Activated effector memory CD4-positive, alpha-beta T cell treated with Interleukin-2 at 50 U/mL for 16 hours (primary cell): ENCODE measurements around the gene UST.
"Not testable (repeated sequence)": the region's sequence is repeated elsewhere in the genome, so short reads cannot be mapped to it uniquely, and the experiment has no call there.

Experiments used
- DNase-seq: peaks from one replicate; pipeline ENCODE4 v3.0.0-alpha.2; 2020

UST gene

DNA sequence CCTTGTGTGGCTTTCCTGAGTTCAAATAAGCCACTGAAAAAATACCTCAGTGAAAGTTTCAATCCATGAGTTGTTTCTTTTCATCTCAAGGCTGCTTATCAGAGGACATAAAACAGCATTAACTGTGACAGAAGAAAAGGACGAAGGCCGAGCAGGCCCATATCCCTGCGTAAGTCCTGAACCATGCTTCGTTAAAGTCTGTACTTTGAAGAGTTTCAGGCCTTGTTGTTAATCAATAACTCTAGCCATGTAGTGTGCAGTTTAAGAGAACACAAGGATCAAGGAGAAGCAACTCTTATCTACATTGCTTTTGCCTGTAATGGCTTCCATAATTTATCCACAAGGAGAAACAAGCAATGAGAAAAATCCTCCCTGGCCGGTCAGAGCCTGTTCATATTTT is 165.4 kb downstream of the UST start:
- DNase-seq = no peak

DNA sequence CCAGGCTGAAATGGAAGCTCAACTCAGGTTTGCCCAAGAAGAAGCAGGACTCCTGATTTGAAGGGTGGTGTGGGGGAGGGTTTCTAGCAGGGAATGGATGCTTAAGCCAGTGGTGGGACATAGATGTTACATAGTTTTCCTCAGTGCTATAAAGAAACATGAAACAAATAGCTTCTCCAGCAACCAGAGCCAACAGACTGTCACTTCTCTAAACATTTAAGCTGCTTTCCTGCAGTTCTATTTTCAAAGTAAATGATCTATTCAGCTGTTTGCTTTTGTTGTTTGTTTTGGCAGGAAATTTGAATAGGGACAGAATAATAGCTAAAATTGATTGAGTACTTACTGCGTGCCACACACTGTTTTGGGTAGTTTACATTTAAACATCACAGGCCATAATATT is 169.0 kb downstream of the UST start:
- no peak for DNase-seq

DNA sequence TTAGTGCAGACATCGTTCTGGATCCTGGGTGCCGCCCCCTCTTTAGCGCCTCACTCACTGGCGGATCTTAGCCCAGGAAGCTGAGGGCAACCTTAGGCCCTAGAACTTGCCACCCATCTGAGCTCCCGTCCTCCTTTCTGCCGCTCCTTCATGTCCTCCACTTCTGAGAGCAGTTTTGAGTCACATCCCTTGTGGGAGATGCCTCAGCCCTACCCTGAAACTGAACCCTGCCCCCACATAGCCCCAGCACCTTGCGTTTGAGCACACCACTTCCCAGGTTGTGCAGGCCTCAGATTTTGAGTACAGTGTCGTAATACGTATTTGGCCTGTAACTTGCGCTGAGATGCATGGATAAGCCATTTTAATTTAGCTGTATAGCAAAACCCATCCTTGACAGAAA is 169.7 kb downstream of the UST start:
- DNase-seq = not testable (repeated sequence)

GRCh38 chr6:148924226-148925012 is 177.6 kb downstream of the UST start:
- DNase-seq = no peak

GRCh38 chr6:148925701-148926100 is 178.9 kb downstream of the UST start:
- no peak for DNase-seq

- no peak for DNase-seq
Observed at GRCh38 chr6:148926478-148926877, 179.6 kb downstream of the UST start.

GRCh38 chr6:148927586-148927985 is 180.8 kb downstream of the UST start:
- no peak for DNase-seq

DNA sequence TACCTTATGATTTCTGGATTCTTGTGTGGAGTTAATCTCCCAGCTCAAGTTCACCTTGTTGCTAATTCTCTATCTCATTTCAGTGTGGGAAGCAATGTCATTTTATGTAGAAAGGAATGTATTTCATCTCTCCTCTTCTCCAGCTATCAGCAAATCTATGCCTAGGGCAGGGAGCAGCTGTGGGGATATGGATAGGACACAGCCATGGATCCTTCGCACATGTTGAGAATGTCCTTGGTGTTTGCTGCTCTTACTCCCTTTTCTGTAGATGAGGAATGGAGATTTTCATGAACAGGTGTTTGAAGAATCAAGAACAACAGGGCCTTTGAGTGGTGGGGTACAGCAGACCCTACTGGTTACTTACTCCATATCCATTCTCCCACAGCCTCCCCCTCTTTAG is 182.0 kb downstream of the UST start:
- DNase-seq = no peak

GRCh38 chr6:148932208-148932607 is 185.4 kb downstream of the UST start:
- DNase-seq = no peak

DNA sequence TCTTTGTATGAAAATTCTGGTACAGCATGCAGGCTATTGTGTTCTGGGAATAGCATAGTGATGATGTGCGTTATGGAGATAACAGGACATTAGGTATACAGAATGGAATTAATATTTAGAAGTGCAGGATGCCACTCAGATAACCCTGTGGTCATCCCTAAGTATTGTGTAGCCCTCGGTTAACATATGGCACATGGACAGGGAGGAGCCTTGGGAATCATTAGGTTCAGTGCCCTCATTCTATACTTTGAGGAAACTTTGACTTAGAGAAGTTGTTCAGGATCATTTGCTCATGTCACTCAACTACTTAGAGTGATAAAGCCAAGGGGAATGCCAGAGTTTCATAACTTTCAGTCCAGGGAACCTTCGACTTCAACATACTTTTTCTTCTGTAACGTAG is 185.9 kb downstream of the UST start:
- DNase-seq = no peak

GRCh38 chr6:148934539-148934938 is 187.7 kb downstream of the UST start:
- no peak for DNase-seq

DNA sequence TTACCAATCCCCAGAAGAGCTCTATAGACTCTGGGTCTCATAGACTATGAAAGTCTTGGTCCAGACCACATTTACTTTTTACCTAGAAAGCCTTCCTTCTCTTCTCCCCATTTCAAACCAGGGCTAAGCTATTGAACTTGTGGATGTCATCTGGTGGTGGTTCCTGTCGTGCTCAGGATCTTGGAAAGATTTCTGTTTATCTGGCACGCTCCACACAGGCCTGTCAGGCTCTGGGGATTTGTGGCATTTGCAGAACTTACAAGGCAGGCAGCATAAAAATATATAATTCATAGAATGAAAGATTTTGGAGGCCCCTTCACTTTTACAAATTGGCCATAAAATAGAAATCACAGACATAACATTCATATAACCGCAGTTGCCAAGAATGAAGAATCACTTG is 188.1 kb downstream of the UST start:
- no peak for DNase-seq

- DNase-seq = no peak
Observed at GRCh38 chr6:148935705-148936435, 189.0 kb downstream of the UST start.

DNA sequence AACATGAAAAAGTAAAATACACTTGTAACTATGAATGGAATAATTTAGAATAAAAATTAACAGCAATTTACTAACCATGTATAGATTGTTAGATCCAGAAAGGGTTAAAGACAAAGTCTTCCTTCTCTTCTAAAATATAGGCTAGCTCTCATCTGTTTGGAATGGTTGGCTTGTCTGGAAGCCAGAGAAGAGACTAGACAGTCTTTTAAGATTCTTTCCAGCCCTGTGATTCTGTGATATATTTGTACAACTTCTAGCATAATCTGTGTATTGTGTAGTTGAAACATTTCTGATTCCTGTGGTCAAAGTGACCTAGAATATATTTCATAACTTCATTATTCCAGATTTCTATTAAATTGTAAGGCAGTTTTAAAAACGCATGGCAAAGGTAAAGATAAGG is 196.6 kb downstream of the UST start:
- DNase-seq = no peak

GRCh38 chr6:148944608-148945007 is 197.8 kb downstream of the UST start:
- DNase-seq = no peak

DNA sequence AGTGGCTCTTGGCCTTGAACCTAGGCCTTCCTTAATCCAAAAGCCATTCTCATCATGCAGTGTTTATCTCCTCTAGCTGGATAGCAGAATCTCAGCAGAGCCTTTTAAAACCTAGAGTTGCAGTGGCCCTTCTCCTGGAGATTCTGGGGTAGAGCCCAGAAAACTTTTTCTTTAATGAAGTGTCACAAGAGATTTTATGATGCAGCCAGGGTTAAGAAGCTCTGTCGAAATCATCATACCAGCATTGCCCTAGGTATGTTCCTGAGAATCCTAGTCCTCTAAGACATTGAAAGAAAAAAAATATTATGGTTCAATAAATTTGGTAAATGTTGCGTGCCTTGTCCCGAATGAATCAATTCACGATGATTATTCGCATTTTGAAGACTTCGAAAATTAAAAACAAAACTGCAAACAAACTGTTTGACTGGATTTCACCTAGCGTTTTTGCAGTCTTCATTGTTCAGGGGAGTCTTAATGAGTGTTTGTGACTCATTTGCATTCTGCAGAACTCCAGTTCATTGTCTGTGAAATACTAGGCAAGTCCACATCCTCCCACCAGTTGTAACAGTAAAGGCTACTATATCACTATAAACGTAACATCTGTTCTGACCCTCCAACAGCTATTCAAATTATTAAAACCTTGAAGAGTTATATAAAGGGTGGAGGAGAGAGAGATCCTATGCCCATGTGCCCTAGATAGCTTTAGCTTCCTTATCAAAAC is 198.6 kb downstream of the UST start:
- DNase-seq = no peak

DNA sequence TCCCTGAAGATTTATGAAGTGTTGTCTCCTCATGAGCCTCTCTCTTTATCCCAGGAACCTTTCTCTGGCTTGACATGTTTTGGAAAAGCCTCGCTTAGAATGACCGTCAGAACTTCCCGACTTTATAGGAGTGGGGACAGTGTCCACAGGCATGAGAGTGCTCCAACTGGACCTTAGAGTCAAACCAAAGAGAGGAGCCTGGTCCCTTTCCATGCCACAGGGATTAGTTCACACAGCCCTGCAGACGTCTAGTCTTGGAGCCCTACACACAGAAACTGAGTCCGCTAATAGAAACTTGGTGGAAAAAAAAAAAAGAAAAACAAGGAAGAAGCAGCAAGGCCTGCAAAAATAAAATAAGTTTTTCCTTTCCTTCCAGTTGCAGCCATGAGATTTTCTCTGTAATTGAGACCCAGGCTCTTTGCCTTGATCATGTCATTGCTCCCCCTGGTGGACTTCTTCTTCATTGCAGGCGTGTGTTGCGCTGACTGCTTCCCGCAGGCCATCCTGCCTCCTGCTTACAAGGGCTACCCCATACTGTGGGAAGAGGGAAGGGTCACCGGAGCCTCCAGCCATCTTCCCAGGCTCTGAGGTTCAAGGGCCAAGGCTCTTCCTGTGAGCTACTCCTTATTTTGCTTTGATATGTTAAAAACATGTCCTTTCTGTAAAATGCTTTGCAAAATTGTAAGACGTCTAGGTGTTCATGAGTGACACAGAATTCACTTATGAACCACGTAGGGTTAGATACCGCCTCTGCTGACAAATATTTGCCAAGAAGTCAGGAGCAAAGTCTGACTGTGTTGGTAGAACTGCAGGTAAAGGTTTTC is 201.0 kb downstream of the UST start:
- peak; percentile 67 for DNase-seq

GRCh38 chr6:148951662-148952061 is 204.8 kb downstream of the UST start:
- no peak for DNase-seq

DNA sequence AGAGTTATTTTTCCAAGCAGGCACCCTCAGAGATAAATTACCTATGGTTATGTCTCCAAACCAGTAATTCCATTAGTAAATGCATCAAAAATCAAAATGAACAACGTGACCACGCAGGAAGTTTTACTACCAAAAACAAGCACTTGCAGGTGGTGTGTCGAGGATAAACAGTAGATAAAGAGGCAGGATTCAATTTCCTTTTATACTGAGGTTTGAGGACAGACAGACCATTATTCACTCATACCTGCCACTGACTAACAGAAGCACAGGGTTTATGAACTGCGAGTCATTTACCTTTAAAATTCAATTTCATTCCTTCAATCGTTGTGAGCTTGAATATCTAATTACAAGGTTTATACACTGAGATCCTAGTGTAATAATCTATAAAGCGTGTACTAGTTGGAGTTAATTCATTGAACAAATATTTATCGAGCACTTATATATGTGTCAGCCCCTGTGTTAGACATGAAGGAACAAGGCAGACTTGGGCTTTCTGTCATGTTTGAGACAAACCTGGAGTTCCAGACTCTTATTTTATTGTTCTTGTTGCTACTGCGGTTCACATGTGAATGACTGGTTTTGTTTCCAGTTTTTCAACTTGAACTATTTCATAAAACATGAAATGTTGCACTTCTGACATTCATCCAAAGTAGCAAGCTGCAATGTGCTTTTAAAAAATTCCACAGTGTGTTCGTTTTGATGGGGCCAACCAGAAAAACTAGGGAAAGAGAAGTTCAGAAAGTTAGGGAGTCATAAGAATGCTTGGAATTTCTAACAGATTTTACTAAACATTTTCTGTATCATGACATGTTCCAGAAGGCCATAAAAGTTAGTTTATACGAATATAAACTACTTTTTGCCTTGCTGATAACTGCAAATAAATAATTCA is 205.6 kb downstream of the UST start:
- no peak for DNase-seq

DNA sequence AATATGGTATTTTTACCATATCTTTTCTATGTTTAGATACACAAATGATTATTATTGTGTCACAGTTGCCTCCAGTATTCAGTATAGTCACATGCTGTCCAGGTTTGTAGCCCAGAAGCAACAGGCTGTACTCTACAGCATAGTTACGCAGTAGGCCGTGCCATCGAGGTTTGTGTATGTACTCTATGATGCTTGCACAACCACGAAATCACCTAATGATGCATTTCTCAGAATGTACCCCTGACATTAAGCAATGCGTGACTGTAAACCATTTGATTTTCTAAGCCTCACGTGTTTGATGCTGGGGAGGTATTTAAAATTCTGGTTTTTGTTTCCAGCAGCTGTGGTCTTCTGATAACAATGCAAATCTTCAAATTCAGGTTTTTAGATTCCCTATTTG is 207.6 kb downstream of the UST start:
- no peak for DNase-seq

- DNase-seq = no peak
Observed at GRCh38 chr6:148954934-148955333, 208.1 kb downstream of the UST start.

- no peak for DNase-seq
Observed at GRCh38 chr6:148955441-148955840, 208.6 kb downstream of the UST start.
